Stimulated activated memory B cell treated with anti-CD40 and anti-IgM and Interleukin-4, amounts not matched to agents 10 μg/mL and 1 μg/mL and 100 μg/mL, for 72 hours (primary cell): ENCODE data around the gene ALPK3.

Experiments used
- ATAC-seq: fragments of 150-1000 bp; cut with Tn5 transposase; 2 replicates; pipeline ENCODE4 v1.10.0; 2021
- H3K27ac Mint-ChIP-seq: one replicate; pipeline ENCODE4 v1.8.0; 2022; ENCODE audit warnings: mild to moderate bottlenecking, mixed read lengths
- H3K27me3 Mint-ChIP-seq: one replicate; pipeline ENCODE4 v1.8.0; 2022; ENCODE audit warnings: mixed read lengths
- H3K36me3 Mint-ChIP-seq: one replicate; pipeline ENCODE4 v1.8.0; 2022; ENCODE audit warnings: mixed read lengths
- H3K4me1 Mint-ChIP-seq: one replicate; pipeline ENCODE4 v1.8.0; 2022; ENCODE audit warnings: mixed read lengths
- H3K4me3 Mint-ChIP-seq: one replicate; pipeline ENCODE4 v1.8.0; 2022; ENCODE audit warnings: mild to moderate bottlenecking, moderate library complexity, mixed read lengths
- H3K9me3 Mint-ChIP-seq: one replicate; pipeline ENCODE4 v1.8.0; 2022; ENCODE audit warnings: mixed read lengths

The ALPK3 gene

GRCh38 chr15:84824260-84825007 is 7.3 kb downstream of the ALPK3 start:
- H3K4me1 Mint-ChIP-seq, result no peaks in the 10 kb centered on the region
- no peak for ATAC-seq
- no peaks in the 10 kb centered on the region for H3K36me3 Mint-ChIP-seq
- no peaks in the 10 kb centered on the region for H3K9me3 Mint-ChIP-seq
- H3K27ac Mint-ChIP-seq, result no peak overlapping the region
- no peak overlapping the region for H3K4me3 Mint-ChIP-seq
- no peaks in the 10 kb centered on the region for H3K27me3 Mint-ChIP-seq

DNA sequence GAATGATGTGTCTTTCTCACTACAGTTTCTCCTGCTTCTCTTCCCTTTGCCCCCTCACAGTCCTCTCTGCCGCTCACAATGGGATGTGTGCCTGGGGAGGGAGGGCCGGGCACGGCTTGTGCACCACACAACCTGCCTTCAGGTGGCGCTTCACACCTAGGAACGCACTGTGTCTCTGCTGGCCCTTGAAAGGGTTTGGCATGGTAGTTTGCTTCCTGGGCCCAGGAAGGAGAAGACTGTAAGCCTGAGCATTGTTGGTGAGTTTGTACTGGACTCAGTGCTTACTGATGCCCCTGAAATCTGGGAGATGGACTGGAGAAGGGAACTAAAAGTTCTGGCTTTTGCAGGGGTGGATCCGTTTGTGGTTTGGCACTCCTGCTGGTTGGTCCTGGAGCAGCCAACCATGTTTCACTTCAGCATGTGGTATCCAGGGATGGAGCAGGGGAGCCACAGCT is 9.2 kb downstream of the ALPK3 start:
- Mint-ChIP-seq H3K27me3 (peaks cover 5% of the 10 kb centered on the region), H3K4me3 (no peak overlapping the region), H3K36me3 (no peaks in the 10 kb centered on the region), H3K27ac (no peak overlapping the region), H3K9me3 (no peaks in the 10 kb centered on the region), H3K4me1 (no peaks in the 10 kb centered on the region)
- no peak for ATAC-seq

- no peak overlapping the region for H3K27ac Mint-ChIP-seq
- no peaks in the 10 kb centered on the region for H3K4me1 Mint-ChIP-seq
- no peaks in the 10 kb centered on the region for H3K9me3 Mint-ChIP-seq
Measured at GRCh38 chr15:84827246-84827645, 10.1 kb downstream of the ALPK3 start.

GRCh38 chr15:84828086-84828908 is 11.1 kb downstream of the ALPK3 start:
- Mint-ChIP-seq H3K36me3 (no peaks in the 10 kb centered on the region), H3K27me3 (peaks cover 8% of the 10 kb centered on the region), H3K9me3 (no peaks in the 10 kb centered on the region), H3K4me1 (no peaks in the 10 kb centered on the region), H3K27ac (no peak overlapping the region), H3K4me3 (no peak overlapping the region)
- no peak for ATAC-seq

More at GRCh38 chr15:84827246-84827645, 10.1 kb downstream of the ALPK3 start:
- Mint-ChIP-seq H3K4me3 (no peak overlapping the region), H3K27me3 (peaks cover 8% of the 10 kb centered on the region), H3K36me3 (no peaks in the 10 kb centered on the region)
- no peak for ATAC-seq

- Mint-ChIP-seq H3K27me3 (peaks cover 8% of the 10 kb centered on the region), H3K4me3 (no peak overlapping the region), H3K27ac (no peak overlapping the region), H3K4me1 (no peaks in the 10 kb centered on the region), H3K9me3 (no peaks in the 10 kb centered on the region), H3K36me3 (no peaks in the 10 kb centered on the region)
- no peak for ATAC-seq
Measured at GRCh38 chr15:84829428-84829827, 12.3 kb downstream of the ALPK3 start.

- no peak overlapping the region for H3K4me3 Mint-ChIP-seq
- no peak overlapping the region for H3K27ac Mint-ChIP-seq
- H3K27me3 Mint-ChIP-seq, result peaks cover 8% of the 10 kb centered on the region
- ATAC-seq, result no peak
- H3K36me3 Mint-ChIP-seq, result no peaks in the 10 kb centered on the region
- H3K4me1 Mint-ChIP-seq, result no peaks in the 10 kb centered on the region
- no peaks in the 10 kb centered on the region for H3K9me3 Mint-ChIP-seq
Measured at GRCh38 chr15:84830036-84830435, 12.9 kb downstream of the ALPK3 start.

DNA sequence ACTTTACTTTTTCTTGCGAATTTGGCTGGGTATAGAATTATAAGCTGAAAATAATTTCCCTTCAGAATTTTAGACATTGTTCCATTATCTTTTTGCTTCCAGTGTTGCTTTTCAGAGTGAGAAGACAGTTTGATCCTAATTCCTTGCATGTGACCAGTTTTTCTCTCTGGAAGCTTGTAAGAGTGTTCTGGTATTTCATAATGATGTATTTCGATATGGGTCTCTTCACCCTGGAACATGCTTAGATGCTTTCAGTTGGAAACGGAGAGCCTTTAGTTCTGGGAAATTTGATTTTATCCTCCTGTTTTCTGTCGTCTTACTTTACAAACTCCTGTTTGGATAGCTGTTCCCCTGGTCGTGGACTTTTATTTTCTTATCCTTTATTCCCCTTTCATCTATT is 13.9 kb downstream of the ALPK3 start:
- Mint-ChIP-seq H3K27ac (no peak overlapping the region), H3K36me3 (no peaks in the 10 kb centered on the region), H3K4me1 (no peaks in the 10 kb centered on the region), H3K4me3 (no peak overlapping the region), H3K27me3 (peaks cover 18% of the 10 kb centered on the region), H3K9me3 (no peaks in the 10 kb centered on the region)
- no peak for ATAC-seq

GRCh38 chr15:84831613-84832012 is 14.5 kb downstream of the ALPK3 start:
- no peak for ATAC-seq
- Mint-ChIP-seq H3K4me1 (no peaks in the 10 kb centered on the region), H3K27ac (no peak overlapping the region)

DNA sequence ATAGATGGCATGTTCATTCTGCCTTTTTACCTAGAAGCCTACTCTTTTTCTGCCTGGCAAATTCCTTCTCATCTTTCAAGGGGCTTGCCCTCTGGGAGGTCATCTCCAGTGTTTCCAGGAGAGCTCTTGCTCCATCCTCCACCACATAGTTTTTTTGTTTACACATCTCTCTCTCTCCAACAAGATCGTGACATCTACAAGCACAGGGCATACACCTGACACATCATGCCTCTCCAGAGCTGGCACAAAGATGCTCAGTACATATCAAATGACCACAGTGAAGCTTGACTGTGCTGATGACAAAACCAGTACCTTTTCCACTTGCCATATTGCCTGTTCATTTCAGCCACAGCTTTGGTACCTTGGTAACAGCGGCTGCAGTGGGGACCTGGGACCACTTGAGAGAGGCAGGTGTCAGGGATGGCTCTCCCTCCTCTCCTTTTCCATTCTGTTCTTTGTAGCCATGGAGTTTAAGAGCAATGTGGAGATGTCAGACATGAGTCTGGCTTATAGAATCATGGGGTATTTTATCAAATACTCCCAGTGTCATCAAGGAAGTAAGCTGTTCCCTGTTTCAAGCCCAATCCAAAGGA is 15.4 kb downstream of the ALPK3 start:
- Mint-ChIP-seq H3K4me3 (no peak overlapping the region), H3K27me3 (peaks cover 32% of the 10 kb centered on the region), H3K4me1 (no peaks in the 10 kb centered on the region), H3K36me3 (no peaks in the 10 kb centered on the region), H3K27ac (no peak overlapping the region), H3K9me3 (no peaks in the 10 kb centered on the region)
- ATAC-seq, result no peak

More at GRCh38 chr15:84831613-84832012, 14.5 kb downstream of the ALPK3 start:
- peaks cover 24% of the 10 kb centered on the region for H3K27me3 Mint-ChIP-seq
- H3K4me3 Mint-ChIP-seq, result no peak overlapping the region
- H3K9me3 Mint-ChIP-seq, result no peaks in the 10 kb centered on the region
- H3K36me3 Mint-ChIP-seq, result no peaks in the 10 kb centered on the region

DNA sequence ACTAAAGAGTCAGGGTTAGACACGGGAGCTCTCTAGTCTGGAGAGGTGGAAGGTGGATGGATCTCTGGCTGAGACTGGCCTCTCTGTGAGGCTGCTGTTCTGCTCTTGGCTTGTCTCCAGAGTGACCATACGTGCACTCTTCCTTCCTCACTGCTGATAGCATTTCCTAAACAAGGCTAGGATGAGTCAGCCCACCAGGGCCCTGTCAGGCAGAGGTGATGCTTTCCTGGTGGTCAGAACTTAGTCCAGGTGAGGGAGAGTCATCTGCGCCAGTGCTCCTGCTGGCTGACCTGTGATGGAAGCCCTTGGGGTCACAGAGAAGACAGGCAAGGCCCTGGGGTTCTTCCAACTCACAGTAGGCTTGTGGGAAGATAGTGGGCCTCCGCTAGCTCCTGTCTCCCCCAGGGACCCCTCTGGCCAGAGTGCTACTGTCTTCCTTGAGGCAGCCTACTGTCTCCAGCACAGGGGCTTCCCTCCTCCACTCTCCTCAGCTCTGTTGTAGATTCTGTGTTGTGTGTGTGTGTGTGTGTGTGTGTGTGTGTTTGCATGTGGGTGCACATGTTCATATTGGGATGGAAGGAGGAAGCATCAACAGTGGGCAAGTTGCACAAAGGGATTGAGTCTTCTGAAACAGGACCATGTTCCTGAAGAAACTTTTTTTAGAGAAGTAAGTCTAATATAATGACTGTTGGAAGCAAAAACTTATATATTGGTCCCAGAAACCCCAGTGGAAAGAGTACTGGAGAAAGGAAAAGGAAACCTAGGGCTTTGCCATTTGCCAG is 16.5 kb downstream of the ALPK3 start:
- Mint-ChIP-seq H3K9me3 (no peaks in the 10 kb centered on the region), H3K4me1 (no peaks in the 10 kb centered on the region), H3K4me3 (no peak overlapping the region), H3K27ac (no peak overlapping the region), H3K36me3 (no peaks in the 10 kb centered on the region), H3K27me3 (peaks cover 39% of the 10 kb centered on the region)
- ATAC-seq, result no peak

- no peaks in the 10 kb centered on the region for H3K9me3 Mint-ChIP-seq
- no peak for ATAC-seq
- H3K27ac Mint-ChIP-seq, result no peak overlapping the region
- peaks cover 39% of the 10 kb centered on the region for H3K27me3 Mint-ChIP-seq
- H3K4me3 Mint-ChIP-seq, result no peak overlapping the region
- no peaks in the 10 kb centered on the region for H3K36me3 Mint-ChIP-seq
- H3K4me1 Mint-ChIP-seq, result no peaks in the 10 kb centered on the region
Measured at GRCh38 chr15:84834229-84834955, 17.2 kb downstream of the ALPK3 start.

DNA sequence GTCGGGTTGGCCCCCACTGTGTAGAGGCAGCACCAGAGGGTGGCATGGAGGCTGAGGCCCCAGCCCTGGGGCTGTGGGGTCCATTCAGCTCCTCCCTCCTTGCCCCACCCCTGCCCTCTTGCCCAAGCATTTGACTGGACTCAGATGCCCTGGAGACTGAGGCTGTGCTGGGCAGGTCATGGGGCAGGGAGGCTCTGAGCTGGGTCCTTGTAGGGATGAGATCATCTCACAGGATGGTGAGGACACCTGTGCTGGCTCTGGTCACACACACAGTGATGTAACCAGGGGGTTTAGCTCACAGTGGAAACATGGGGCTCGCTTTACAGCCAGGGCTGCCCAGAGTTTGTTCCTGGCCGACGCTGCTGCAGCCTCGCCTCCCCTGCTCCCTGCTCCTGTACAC is 17.8 kb downstream of the ALPK3 start:
- peaks cover 39% of the 10 kb centered on the region for H3K27me3 Mint-ChIP-seq
- no peaks in the 10 kb centered on the region for H3K9me3 Mint-ChIP-seq
- H3K27ac Mint-ChIP-seq, result no peak overlapping the region
- H3K36me3 Mint-ChIP-seq, result no peaks in the 10 kb centered on the region
- H3K4me1 Mint-ChIP-seq, result no peaks in the 10 kb centered on the region
- H3K4me3 Mint-ChIP-seq, result no peak overlapping the region
- ATAC-seq, result no peak

- Mint-ChIP-seq H3K36me3 (no peaks in the 10 kb centered on the region), H3K27ac (no peak overlapping the region)
Measured at GRCh38 chr15:84835661-84836337, 18.6 kb downstream of the ALPK3 start.

DNA sequence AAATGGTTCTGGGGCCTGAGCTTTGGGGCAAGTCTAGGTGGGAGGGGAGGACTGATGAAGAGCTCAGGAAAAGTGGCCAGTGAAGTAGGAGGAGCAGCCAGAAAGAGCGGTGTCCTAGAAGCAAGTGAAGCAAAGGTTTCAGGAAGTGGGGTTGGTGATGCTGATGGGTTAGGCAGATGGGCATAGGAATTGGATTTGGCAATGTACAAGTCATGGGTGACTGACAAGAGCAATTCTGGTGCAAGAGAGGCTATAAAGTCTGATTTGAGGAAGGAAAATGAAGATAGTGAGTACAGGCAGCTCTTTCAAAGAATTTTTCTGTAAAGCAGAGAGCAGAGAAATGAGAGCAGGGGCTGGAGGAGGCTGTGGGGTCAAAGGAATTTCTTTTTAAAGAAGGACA is 19.7 kb downstream of the ALPK3 start:
- Mint-ChIP-seq H3K4me3 (no peak overlapping the region), H3K27me3 (peaks cover 41% of the 10 kb centered on the region), H3K27ac (no peak overlapping the region), H3K4me1 (no peaks in the 10 kb centered on the region), H3K9me3 (no peaks in the 10 kb centered on the region), H3K36me3 (no peaks in the 10 kb centered on the region)
- ATAC-seq, result no peak

More at GRCh38 chr15:84835661-84836337, 18.6 kb downstream of the ALPK3 start:
- no peak for ATAC-seq
- Mint-ChIP-seq H3K4me3 (no peak overlapping the region), H3K27me3 (peaks cover 39% of the 10 kb centered on the region), H3K9me3 (no peaks in the 10 kb centered on the region), H3K4me1 (no peaks in the 10 kb centered on the region)
